Activated CD4-positive, alpha-beta T cell treated with anti-CD3 and anti-CD28 coated beads, Interleukin-2, Interleukin-4, amounts not matched to agents 100 ng/mL and 50 ng/mL, durations not matched to agents 16 hours and 8 hours (primary cell): ENCODE results near the gene LTF.
"Not testable (repeated sequence)": the region's sequence is repeated elsewhere in the genome, so short reads cannot be mapped to it uniquely, and the experiment has no call there.

Experiments
- DNase-seq: peaks from one replicate; pipeline ENCODE4 v3.0.0-alpha.2; 2020; ENCODE audit warnings: low spot score

LTF gene

GRCh38 chr3:46393554-46394434, 70.9 kb downstream of the LTF start:
- DNase-seq, result no peak

- DNase-seq, result no peak
Observed at GRCh38 chr3:46393011-46393410, 71.7 kb downstream of the LTF start.

GRCh38 chr3:46391526-46391925, 73.2 kb downstream of the LTF start:
- not testable (repeated sequence) for DNase-seq

GRCh38 chr3:46389306-46389705, 75.4 kb downstream of the LTF start:
- no peak for DNase-seq

GRCh38 chr3:46388847-46389246, 75.9 kb downstream of the LTF start:
- DNase-seq, result not testable (repeated sequence)

GRCh38 chr3:46386205-46386604, 78.5 kb downstream of the LTF start:
- DNase-seq, result no peak
